Peyer's patch (tissue), 4 donors: ENCODE data around the gene PLA2G4E. TPM values are rescaled to one million over a fixed set of nuclear protein-coding genes. Genes with fewer than 3 reads are reported as not detected.

Source experiments
- DNase-seq, 3 donors: peaks; one replicate each; pipeline ENCODE4 v3.0.0-alpha.2; 2017 to 2019
- H3K27ac ChIP-seq, 4 donors: fragments of 200-600 bp; sonication (generic); one replicate each; pipeline ENCODE4 v1.5.1; 2016 to 2019
- H3K27me3 ChIP-seq, 2 donors: fragments of 200-600 bp; sonication (generic); one replicate each; pipeline ENCODE4 v1.5.1; 2019
- H3K36me3 ChIP-seq, 3 donors: fragments of 200-600 bp; sonication (generic); one replicate each; pipeline ENCODE4 v1.5.1; 2016 to 2019
- H3K4me1 ChIP-seq, 4 donors: fragments of 200-600 bp; sonication (generic); one replicate each; pipeline ENCODE4 v1.5.1; 2016 to 2019
- H3K4me3 ChIP-seq, 4 donors: fragments of 200-600 bp; sonication (generic); 1 replicate in 3 of 4; 2 replicates in 1 of 4; pipeline ENCODE4 v1.5.1; 2016 to 2019; ENCODE audit warnings: mild to moderate bottlenecking in 1 of 4
- H3K9me3 ChIP-seq, 4 donors: fragments of 200-600 bp; sonication (generic); one replicate each; pipeline ENCODE4 v1.5.1; 2016 to 2019; ENCODE audit warnings: mild to moderate bottlenecking in 1 of 4
- CTCF ChIP-seq, 6 experiments: fragments of 450-650 bp in 4 of 6; fragments of 200-600 bp in 2 of 6; sonication (generic) in 1 of 6; IDR thresholded peaks; one replicate each; pipeline ENCODE4 v1.5.1; 2017 to 2019; ENCODE audit warnings: antibody characterized with exemption in 6 of 6, mild to moderate bottlenecking in 3 of 6, moderate library complexity in 1 of 6
- POLR2A ChIP-seq, 2 donors: fragments of 450-650 bp; IDR thresholded peaks; one replicate each; pipeline ENCODE4 v1.5.1; 2017; ENCODE audit warnings: antibody characterized with exemption in 2 of 2, mild to moderate bottlenecking in 2 of 2, moderate library complexity in 2 of 2
- total RNA-seq, 4 donors: library from RNA; depleted of rRNA; stranded (reverse); fragments of >200 nt; gene quantifications; one replicate each; pipeline ENCODE4 v1.1.0, GENCODE V29; 2016

The PLA2G4E gene
- total RNA-seq, 4 donors from 2014 or later, result 1.5 TPM; not detected in 3

GRCh38 chr15:42057799-42058646 is 37.2 kb upstream of the PLA2G4E start:
- Histone ChIP-seq H3K27ac (peak overlapping the region in 3 of 4 donors; percentile 5 to 95 (median 60)), H3K4me3 (peak overlapping the region in 1 of 4 donors; percentile 21), H3K36me3 (no peaks in the 10 kb centered on the region)

GRCh38 chr15:42056934-42057798 is 36.3 kb upstream of the PLA2G4E start:
- peak; percentile 31 to 90 (median 80) for DNase-seq

More at GRCh38 chr15:42057799-42058646, 37.2 kb upstream of the PLA2G4E start:
- H3K4me1 ChIP-seq, result peaks cover 0 to 6% (median 2%) of the 10 kb centered on the region in 4 donors
- DNase-seq, result no peak
- H3K27me3 ChIP-seq, result no peaks in the 10 kb centered on the region
- no peak for TF ChIP-seq POLR2A (IDR thresholded peaks at IDR 0.05)
- no peak for TF ChIP-seq CTCF (IDR thresholded peaks at IDR 0.05)
- H3K9me3 ChIP-seq, result no peaks in the 10 kb centered on the region

GRCh38 chr15:42053914-42054313 is 33.1 kb upstream of the PLA2G4E start:
- Histone ChIP-seq H3K4me3 (no peak overlapping the region), H3K36me3 (no peaks in the 10 kb centered on the region), H3K27ac (no peak overlapping the region), H3K9me3 (no peaks in the 10 kb centered on the region), H3K4me1 (peaks cover 0 to 6% (median 2%) of the 10 kb centered on the region in 4 donors), H3K27me3 (no peaks in the 10 kb centered on the region)
- DNase-seq, result no peak
- TF ChIP-seq POLR2A (IDR thresholded peaks at IDR 0.05), result no peak
- TF ChIP-seq CTCF (IDR thresholded peaks at IDR 0.05), result no peak

More at GRCh38 chr15:42056934-42057798, 36.3 kb upstream of the PLA2G4E start:
- Histone ChIP-seq H3K4me3 (peak overlapping the region in 3 of 4 donors; percentile 21 to 41 (median 28)), H3K4me1 (peaks cover 0 to 6% (median 2%) of the 10 kb centered on the region in 4 donors), H3K36me3 (no peaks in the 10 kb centered on the region), H3K9me3 (no peaks in the 10 kb centered on the region), H3K27ac (peak overlapping the region in 3 of 4 donors; percentile 38 to 95 (median 60)), H3K27me3 (no peaks in the 10 kb centered on the region)
- peak in 4 of 6 experiments; percentile 45 to 65 (median 58) for TF ChIP-seq CTCF (IDR thresholded peaks at IDR 0.05)
- TF ChIP-seq POLR2A (IDR thresholded peaks at IDR 0.05), result peak in 1 of 2 donors; percentile 42

- no peak for DNase-seq
- no peak overlapping the region for H3K27ac ChIP-seq
- TF ChIP-seq POLR2A (IDR thresholded peaks at IDR 0.05), result no peak
- TF ChIP-seq CTCF (IDR thresholded peaks at IDR 0.05), result no peak
These were observed 32.2 kb upstream of the PLA2G4E start for GRCh38 chr15:42053010-42053409.

GRCh38 chr15:42050484-42051255 is 29.8 kb upstream of the PLA2G4E start:
- TF ChIP-seq POLR2A (IDR thresholded peaks at IDR 0.05) (no peak), CTCF (IDR thresholded peaks at IDR 0.05) (no peak)
- peak in 1 of 3 donors; percentile 1 for DNase-seq

More at GRCh38 chr15:42053010-42053409, 32.2 kb upstream of the PLA2G4E start:
- Histone ChIP-seq H3K36me3 (no peaks in the 10 kb centered on the region), H3K4me1 (peaks cover 0 to 6% (median 1%) of the 10 kb centered on the region in 4 donors), H3K4me3 (no peak overlapping the region), H3K27me3 (no peaks in the 10 kb centered on the region), H3K9me3 (no peaks in the 10 kb centered on the region)

More at GRCh38 chr15:42050484-42051255, 29.8 kb upstream of the PLA2G4E start:
- Histone ChIP-seq H3K4me1 (no peaks in the 10 kb centered on the region), H3K9me3 (no peaks in the 10 kb centered on the region), H3K36me3 (no peaks in the 10 kb centered on the region), H3K27me3 (no peaks in the 10 kb centered on the region), H3K27ac (no peak overlapping the region), H3K4me3 (no peak overlapping the region)
